HG03378 (cell line): ENCODE data around the gene SIX3.

ENCODE experiments used
- ATAC-seq: cut with Tn5 transposase; IDR thresholded peaks from one replicate; pipeline ENCODE4 v1.9.1; 2021; ENCODE audit warnings: mild to moderate bottlenecking, moderate library complexity; ENCODE audit not compliant: unreplicated experiment

Gene SIX3

GRCh38 chr2:44954889-44955592 is 13.5 kb downstream of the SIX3 start:
- no peak for ATAC-seq

- ATAC-seq: no peak
Observed at GRCh38 chr2:44955593-44956392, 14.3 kb downstream of the SIX3 start.

GRCh38 chr2:44956843-44957242 is 15.3 kb downstream of the SIX3 start:
- ATAC-seq: no peak

DNA sequence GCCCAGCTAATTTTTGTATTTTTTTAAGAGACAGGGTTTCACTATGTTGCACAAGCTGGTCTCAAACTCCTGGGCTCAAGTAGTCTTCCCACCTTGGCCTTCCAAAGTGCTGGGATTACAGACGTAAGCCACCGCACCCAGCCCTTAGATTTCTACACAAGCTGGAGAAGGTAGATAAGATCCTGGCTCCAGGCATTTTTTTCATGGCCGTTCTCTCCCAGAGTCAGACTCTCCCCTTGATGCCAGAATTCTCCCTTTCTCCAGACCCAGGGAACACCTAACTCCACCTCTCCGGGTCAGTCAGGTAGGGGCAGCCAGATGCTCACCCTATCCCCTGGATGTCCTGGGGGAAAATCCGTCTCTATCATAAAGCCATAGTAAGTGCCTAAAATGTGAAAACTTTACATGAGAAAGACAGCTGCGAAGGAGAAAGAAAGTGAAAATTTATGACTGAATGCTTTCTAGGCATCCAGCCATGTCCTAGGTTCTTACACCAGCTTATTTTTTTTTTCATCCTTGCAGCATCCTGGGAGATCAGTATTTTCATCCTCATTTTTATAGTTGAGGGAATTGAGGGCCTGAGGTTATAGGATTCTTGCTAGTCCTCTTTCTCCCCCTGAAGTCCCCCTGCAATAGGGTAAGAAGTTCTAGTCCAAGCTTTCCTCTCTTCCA is 16.3 kb downstream of the SIX3 start:
- ATAC-seq: no peak

- ATAC-seq: no peak
Observed at GRCh38 chr2:44959855-44960254, 18.4 kb downstream of the SIX3 start.

DNA sequence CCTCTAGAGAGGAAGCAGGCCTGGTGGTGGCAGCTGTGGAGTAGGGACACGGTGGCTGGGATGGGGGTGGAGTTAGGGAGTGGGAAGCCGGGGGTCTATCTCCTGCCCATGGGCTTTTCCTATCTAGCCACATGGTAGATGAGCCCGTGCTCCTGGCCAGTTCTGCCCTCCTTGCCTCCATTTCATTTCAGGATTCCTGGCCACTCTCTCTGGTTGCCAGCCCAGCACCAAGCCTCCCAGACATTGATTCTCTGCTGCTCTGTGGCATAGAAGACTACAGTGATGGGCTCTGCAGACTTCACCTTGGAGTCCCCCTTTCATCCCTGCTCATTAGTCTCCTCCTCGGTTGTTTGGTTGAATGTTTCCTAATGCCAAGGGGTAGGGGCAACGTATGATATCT is 19.4 kb downstream of the SIX3 start:
- ATAC-seq: no peak

DNA sequence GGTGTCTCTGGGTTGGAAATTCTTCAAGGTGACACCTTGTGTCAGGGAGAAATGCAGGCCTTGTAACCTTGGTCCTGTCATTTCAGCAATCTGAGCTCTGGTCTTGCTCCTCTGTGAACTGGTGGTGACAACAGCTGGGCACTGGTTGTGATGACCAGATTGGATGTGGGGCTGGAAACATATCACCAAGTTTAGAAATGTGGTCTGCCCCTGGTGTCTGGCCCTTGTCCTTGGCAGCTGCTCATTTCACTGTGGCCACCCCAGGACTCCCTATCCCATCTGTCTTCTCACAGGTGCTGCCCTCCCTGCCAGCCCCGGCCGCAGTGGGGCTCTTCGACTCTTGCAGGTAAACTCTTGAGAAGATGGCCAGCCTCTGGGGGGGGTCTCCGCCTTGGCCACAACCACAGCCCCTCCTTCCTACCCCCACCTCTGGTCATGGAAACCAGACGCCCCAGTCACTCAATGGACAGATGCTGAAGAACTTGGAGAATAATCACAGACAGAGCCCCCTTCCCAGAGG is 20.7 kb downstream of the SIX3 start:
- ATAC-seq: no peak

DNA sequence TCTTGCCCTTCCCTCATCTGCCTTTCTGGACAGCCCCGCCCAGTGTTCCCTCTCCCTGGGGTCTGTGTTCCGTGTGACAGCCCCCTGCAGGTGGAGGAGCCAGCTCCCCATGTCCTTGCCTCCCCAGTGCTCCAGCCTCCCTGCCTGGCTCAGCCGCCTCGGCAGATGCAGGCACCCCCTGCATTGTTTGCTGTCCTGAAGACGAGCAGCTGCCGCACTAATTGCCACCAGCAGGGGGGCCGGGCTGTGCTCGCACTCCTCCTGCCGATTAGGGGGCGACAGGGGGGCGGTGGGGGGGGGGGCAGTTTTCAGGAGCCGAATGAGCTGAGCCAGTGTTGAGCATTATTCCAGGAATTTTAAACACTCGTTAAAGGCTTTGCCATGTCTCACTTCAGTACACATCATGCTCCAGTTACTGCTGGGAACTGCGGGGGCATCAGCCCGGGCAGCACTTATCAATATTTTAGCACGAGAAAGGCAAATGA is 23.3 kb downstream of the SIX3 start:
- no peak for ATAC-seq

- no peak for ATAC-seq
Observed at GRCh38 chr2:44965684-44966083, 24.2 kb downstream of the SIX3 start.

GRCh38 chr2:44967056-44967455 is 25.6 kb downstream of the SIX3 start:
- no peak for ATAC-seq

DNA sequence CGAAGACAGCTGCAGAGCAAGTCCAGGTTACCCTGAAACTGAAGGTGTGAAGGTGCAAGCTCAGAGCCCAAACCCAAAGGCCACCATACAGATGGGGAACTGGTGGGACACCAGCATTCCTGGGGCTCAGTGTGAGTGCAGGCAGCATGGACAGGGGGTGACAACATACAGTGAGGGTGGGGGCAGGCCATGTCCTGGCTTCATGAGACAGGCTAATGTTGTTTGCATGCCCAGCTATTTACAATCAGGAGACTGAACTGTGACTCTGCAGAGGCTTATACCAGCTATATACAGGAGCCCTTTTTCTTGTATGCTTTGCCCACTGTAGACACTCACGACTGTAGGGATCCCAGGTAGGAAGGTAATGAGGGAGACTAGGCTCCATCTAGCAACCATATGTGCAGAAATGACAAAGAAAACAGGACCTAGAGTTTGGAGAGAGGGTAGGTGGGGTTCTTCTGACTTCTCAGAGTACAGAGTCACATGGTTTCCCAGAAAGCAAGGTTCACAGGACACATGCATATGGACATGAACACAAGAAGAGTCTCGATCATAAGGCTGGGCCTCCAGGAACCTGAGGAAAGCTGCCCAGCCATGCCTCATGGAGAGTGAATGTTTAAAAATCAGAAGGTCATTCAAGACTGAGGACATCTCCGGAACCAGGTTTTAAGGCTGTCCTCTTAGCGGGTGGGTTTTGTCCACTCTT is 26.4 kb downstream of the SIX3 start:
- no peak for ATAC-seq

DNA sequence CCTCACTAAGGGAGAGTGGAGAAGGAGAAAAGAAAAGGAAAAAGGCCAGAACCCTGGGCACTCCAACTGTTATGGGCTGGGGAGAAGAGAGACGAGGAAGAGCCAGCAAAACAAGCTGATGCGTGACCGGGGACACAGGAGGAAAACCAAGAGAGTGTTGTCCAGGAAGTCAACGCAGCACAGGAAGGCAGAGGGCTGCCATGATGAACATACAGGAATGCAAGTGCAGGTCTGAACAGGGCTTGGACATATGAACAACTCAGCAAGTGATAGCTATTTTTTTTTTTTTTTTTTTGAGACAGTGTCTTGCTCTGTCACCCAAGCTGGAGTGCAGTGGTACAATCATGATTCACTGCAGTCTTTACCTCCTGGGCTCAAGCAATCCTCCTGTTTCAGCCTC is 28.4 kb downstream of the SIX3 start:
- ATAC-seq: no peak

DNA sequence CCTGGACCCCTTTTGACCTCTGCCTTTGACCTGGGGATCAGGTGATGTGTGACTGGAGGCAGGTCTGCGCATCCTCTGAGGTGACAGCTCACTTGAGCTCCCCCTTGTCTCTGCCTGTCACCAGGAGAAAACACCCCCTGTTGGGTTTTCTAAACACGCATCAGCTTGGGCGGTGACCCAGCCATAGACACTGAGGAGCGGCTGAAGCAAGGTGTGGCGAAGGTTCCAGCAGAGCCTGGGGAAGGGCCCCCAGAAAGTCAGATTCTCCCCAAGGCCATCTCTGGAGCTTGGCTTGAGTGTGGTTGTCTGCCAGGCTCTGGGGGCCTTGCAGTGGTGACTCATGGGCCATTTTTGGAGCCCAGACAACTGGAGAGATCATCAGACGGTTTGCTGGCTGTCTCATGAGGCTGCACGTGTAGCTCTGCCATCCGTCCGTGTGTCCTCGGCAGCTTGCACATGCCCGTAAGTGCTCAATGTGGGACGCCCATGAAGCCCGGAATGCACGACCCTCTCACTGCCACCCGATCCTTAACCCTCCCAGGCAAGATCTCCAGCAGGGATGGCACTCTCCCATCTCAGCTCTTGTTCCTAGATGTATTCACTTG is 29.4 kb downstream of the SIX3 start:
- ATAC-seq: no peak

- ATAC-seq: no peak
Observed at GRCh38 chr2:44972771-44973535, 31.5 kb downstream of the SIX3 start.

GRCh38 chr2:44974064-44974715 is 32.7 kb downstream of the SIX3 start:
- ATAC-seq: no peak

DNA sequence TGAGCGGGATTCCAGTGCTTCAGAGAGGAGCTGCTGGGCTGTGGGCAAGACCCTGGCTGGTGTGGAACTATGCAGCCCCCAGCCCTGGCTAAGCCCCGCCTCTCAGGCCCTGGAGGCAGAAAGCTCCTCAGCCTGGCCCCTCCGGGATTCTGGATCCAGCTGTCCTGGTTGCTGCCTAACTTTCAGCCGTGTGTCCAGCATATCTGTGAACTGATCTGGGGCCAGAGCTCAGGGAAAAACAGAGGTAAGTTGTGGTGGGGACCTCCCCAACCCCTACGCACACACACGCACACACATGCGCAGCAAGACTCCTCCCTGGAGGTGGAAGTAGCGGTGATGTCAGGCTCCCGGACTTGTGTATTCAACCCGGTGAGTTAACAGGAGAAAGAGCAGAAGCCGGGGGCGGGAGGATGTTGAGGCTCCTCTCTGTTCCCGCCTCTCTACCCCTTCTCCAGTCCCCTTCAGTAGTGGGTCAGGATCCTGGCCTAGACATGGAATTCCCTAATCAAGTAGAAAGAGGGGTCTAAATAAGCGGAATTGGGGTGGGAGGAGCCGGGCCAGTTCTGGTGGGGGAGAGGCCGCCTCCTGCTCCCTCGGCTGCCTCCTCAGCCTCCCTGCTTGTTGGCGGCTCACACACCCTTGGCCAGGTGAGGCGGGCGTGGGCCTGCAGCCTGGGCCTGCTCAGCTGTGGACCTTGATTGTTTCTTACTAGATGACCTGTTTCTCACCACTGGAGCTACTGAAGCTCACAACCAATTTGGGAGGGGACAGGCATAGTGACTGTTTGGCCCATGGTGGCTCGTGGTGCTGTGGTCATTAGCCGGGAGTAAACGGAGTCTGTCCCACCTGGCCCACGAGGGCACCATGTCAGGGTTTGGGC is 34.3 kb downstream of the SIX3 start:
- no peak for ATAC-seq

- no peak for ATAC-seq
Observed at GRCh38 chr2:44979581-44979980, 38.1 kb downstream of the SIX3 start.
